Measurements from ENCODE around the gene ABR. TPM values are rescaled to one million over a fixed set of nuclear protein-coding genes. Genes with fewer than 3 reads are reported as not detected.

Gene ABR
- polyA plus RNA-seq, 3 donors, result 19.8 to 160 (median 26.0) TPM

DNA sequence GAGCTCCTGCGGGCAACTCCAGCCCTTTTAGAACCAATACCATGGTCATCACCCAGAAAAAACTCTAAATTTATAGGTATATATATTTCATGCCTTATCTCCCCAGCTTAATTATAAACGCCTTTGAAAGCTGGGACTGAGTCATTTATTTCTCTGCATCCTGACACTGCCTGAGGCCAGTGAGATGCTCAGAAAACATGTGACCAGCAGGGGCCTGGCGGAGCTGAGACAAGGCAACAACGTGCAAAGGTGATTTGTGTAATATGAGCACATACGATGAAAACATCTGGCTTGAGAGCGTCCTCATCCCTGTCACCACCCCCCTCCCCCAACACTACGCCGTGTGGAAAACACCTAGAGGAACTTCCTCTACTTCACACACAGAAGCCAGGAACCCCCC lies 222.9 kb downstream of the ABR start:
- no peak overlapping the region for H3K27ac ChIP-seq (ENCODE audit: low read depth in 1 of 2, low read length in 2 of 2)
- no peaks in the 10 kb centered on the region for H3K36me3 ChIP-seq (replicated peaks in 1 of 2; ENCODE audit: control insufficient read depth in 1 of 2, insufficient read depth in 2 of 2, low read length in 2 of 2)
- intact Hi-C loops (cut with micrococcal nuclease), result no loop called here
- Mint-ChIP-seq H3K27ac (no peak overlapping the region), H3K4me1 (no peaks in the 10 kb centered on the region), H3K9me3 (peaks cover 0 to 4% (median 0%) of the 10 kb centered on the region in 7 donors), H3K27me3 (ENCODE audit: low read depth in 3 of 3) (peaks cover 4 to 17% (median 15%) of the 10 kb centered on the region in 3 donors), H3K4me3 (no peak overlapping the region), H3K36me3 (no peaks in the 10 kb centered on the region)
- H3K9me3 ChIP-seq (replicated peaks in 1 of 2; ENCODE audit: control insufficient read depth in 1 of 2, insufficient read depth in 1 of 2, low read length in 2 of 2), result peaks cover 0 to 6% of the 10 kb centered on the region in 2 donors
- H3K4me1 ChIP-seq (ENCODE audit: control insufficient read depth in 1 of 2, insufficient read depth in 2 of 2, low read length in 2 of 2), result no peaks in the 10 kb centered on the region
- no peaks in the 10 kb centered on the region for H4K20me1 ChIP-seq (ENCODE audit: insufficient read depth, low read length)
- 54% methylated on average over 3 of the region's 8 CpGs for WGBS (ENCODE audit: insufficient coverage)
- H3K4me3 ChIP-seq (replicated peaks in 1 of 3; ENCODE audit: low read depth in 2 of 3, low read length in 3 of 3), result no peak overlapping the region
- DNase-seq, result no peak
- H3K79me2 ChIP-seq (ENCODE audit: insufficient read depth, low read length), result no peaks in the 10 kb centered on the region
- H3K27me3 ChIP-seq (ENCODE audit: control insufficient read depth in 2 of 2, insufficient read depth in 2 of 2, low read length in 2 of 2), result peaks cover 0 to under 1% of the 10 kb centered on the region in 2 donors
- no peak overlapping the region for H2AFZ ChIP-seq (ENCODE audit: insufficient read depth, low read depth, low read length, poor library complexity, severe bottlenecking)
- no peak overlapping the region for H3K4me2 ChIP-seq (replicated peaks; ENCODE audit: extremely low read depth, low read length, poor library complexity, severe bottlenecking)
- TF ChIP-seq CTCF (IDR thresholded peaks at IDR 0.05), result no peak
- H3K9ac ChIP-seq (ENCODE audit: insufficient read depth, low read length, poor library complexity, severe bottlenecking), result no peak overlapping the region

DNA sequence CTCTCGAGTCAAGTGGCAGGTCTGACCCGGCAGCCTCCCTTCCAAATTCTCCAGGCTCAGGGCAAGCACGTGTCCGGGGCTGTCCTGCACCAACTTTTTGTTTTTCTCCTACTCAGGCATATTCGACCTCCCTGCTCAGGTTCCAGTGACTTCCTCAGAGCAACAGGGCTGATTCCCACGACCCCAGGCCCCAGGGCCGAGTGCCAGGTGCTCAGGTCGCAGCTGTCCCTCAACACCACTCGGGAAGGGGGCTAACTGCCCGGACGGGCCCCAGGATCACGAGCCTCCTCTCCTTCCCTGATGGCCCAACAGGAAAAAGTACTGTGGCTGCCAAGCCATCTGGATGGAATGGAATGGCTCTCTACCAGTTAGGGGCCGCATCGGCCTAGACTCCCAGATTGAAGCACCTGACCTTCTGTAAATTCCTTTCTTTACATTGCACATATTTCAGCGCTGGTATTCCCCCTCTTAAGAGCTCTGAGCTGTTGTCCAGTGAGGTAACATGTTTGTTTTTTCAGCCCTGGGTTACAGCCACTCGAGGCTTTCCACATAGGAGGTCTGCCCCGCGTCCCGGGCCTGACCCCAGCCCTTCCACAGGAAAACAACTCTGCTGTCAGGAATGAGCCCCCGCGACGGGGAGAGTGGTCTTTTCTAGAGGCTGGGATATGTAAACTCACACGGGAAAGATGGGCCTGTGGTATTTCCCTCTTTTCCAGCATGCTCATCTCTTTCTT lies 225.2 kb downstream of the ABR start:
- Histone ChIP-seq H3K27ac (ENCODE audit: low read depth in 1 of 2, low read length in 2 of 2) (no peak overlapping the region), H3K9me3 (replicated peaks in 1 of 2; ENCODE audit: control insufficient read depth in 1 of 2, insufficient read depth in 1 of 2, low read length in 2 of 2) (peaks cover 0 to 6% of the 10 kb centered on the region in 2 donors), H3K27me3 (ENCODE audit: control insufficient read depth in 2 of 2, insufficient read depth in 2 of 2, low read length in 2 of 2) (peaks cover 2 to 17% of the 10 kb centered on the region in 2 donors), H3K4me2 (replicated peaks; ENCODE audit: extremely low read depth, low read length, poor library complexity, severe bottlenecking) (no peak overlapping the region), H2AFZ (ENCODE audit: insufficient read depth, low read depth, low read length, poor library complexity, severe bottlenecking) (no peak overlapping the region), H3K36me3 (replicated peaks in 1 of 2; ENCODE audit: control insufficient read depth in 1 of 2, insufficient read depth in 2 of 2, low read length in 2 of 2) (no peaks in the 10 kb centered on the region), H3K79me2 (ENCODE audit: insufficient read depth, low read length) (no peaks in the 10 kb centered on the region), H3K9ac (ENCODE audit: insufficient read depth, low read length, poor library complexity, severe bottlenecking) (no peak overlapping the region), H3K4me1 (ENCODE audit: control insufficient read depth in 1 of 2, insufficient read depth in 2 of 2, low read length in 2 of 2) (no peaks in the 10 kb centered on the region), H4K20me1 (ENCODE audit: insufficient read depth, low read length) (no peaks in the 10 kb centered on the region), H3K4me3 (replicated peaks in 1 of 3; ENCODE audit: low read depth in 2 of 3, low read length in 3 of 3) (no peak overlapping the region)
- H3K27me3 Mint-ChIP-seq (ENCODE audit: low read depth in 3 of 3), result peaks cover 20 to 34% (median 30%) of the 10 kb centered on the region in 3 donors
- no peaks in the 10 kb centered on the region for H3K36me3 Mint-ChIP-seq
- 75% methylated on average over 12 of the region's 23 CpGs for WGBS (ENCODE audit: insufficient coverage)
- peaks cover 0 to 4% (median 0%) of the 10 kb centered on the region in 7 donors for H3K9me3 Mint-ChIP-seq
- TF ChIP-seq CTCF (IDR thresholded peaks at IDR 0.05), result no peak
- intact Hi-C loops (cut with micrococcal nuclease), result no loop called here
- H3K4me3 Mint-ChIP-seq, result no peak overlapping the region
- H3K27ac Mint-ChIP-seq, result peak overlapping the region in 1 of 7 donors; percentile 46
- no peak for DNase-seq
- no peaks in the 10 kb centered on the region for H3K4me1 Mint-ChIP-seq
